Erythroblast (primary cell): Measurements from ENCODE around the gene MC3R.

ENCODE experiments used
- GATA1 ChIP-seq: IDR thresholded peaks from 2 replicates; pipeline ENCODE4 v1.6.1; 2011; ENCODE audit warnings: low read depth, mild to moderate bottlenecking, control low read depth, low read length, moderate library complexity
- POLR2A ChIP-seq: IDR thresholded peaks from 2 replicates; pipeline ENCODE4 v1.6.1; 2011; ENCODE audit warnings: mild to moderate bottlenecking, low read length

DNA sequence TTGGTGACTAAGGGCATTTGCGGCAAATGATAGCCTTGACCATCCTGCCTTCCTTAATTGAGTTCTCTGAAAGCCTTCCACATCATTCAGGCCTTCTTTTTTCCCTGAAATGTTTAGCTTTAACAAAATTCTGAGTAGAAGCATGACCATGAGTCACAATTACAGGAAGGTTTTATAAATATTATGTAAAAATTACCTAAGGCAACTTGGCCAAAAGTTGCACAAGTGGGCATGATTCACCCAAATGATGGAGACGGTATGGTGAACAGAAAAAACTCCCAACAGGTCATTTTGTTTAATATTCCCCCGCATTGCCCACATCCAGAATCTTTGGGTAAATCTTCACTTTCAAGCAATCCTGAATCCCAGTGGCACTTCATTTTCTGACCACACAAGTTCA, 37.0 kb downstream of the MC3R start:
- TF ChIP-seq POLR2A, result no peak
- no peak for TF ChIP-seq GATA1
